PC-3 (cell line): ENCODE measurements around the gene ARHGEF7.

Experiments
- EZH2 ChIP-seq: fragments of 300-600 bp; sonication (generic); IDR thresholded peaks from one replicate; pipeline ENCODE4 v1.6.1; 2017; ENCODE audit warnings: antibody characterized with exemption, mild to moderate bottlenecking, low read length; ENCODE audit not compliant: unreplicated experiment
- TF ChIP-seq, protein P1 (sequence below): fragments of 300-600 bp; sonication (generic); conservative IDR thresholded peaks from 2 replicates; pipeline ENCODE4 v1.5.1; 2017; ENCODE audit warnings: antibody characterized with exemption, low read depth, mild to moderate bottlenecking, low read length

DNA sequence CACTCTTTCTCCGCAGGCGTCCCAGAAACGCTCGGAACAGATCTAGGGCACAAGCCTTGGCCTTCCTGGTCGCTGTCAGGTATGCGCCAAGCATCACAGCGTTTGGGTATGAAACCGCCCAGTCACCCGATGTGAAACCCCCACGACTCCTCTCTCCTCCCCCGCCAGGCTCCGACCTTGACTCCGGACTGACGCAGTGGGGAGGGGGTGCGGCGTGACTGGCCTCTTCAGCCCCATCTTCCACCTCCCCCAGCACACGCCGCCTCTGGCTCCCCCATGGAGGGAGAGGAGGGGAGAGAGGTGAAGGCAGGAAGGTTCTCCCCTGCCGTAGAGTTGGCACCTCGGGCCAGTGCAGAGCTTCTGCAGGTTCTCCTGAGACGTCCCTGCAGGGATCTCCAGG is 22.0 kb upstream of the ARHGEF7 start:
- TF ChIP-seq EZH2, result no peak
- TF ChIP-seq, protein P1, sequence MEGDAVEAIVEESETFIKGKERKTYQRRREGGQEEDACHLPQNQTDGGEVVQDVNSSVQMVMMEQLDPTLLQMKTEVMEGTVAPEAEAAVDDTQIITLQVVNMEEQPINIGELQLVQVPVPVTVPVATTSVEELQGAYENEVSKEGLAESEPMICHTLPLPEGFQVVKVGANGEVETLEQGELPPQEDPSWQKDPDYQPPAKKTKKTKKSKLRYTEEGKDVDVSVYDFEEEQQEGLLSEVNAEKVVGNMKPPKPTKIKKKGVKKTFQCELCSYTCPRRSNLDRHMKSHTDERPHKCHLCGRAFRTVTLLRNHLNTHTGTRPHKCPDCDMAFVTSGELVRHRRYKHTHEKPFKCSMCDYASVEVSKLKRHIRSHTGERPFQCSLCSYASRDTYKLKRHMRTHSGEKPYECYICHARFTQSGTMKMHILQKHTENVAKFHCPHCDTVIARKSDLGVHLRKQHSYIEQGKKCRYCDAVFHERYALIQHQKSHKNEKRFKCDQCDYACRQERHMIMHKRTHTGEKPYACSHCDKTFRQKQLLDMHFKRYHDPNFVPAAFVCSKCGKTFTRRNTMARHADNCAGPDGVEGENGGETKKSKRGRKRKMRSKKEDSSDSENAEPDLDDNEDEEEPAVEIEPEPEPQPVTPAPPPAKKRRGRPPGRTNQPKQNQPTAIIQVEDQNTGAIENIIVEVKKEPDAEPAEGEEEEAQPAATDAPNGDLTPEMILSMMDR, result no peak
